Measurements from ENCODE around the gene TMEM81. TPM values are rescaled to one million over a fixed set of nuclear protein-coding genes. Genes with fewer than 3 reads are reported as not detected.

The TMEM81 gene
- total RNA-seq, 1 donor from 2014 or later = 4.6 TPM

- no peaks in the 10 kb centered on the region for H3K9me3 Mint-ChIP-seq
- H3K36me3 Mint-ChIP-seq = no peaks in the 10 kb centered on the region
- H3K27me3 Mint-ChIP-seq (ENCODE audit: low read depth) = peaks cover 77% of the 10 kb centered on the region
- DNase-seq (ENCODE audit: low spot score in 2 of 2, unreplicated experiment in 2 of 2) = no peak
- no peak overlapping the region for H3K27ac Mint-ChIP-seq
- no peak overlapping the region for H3K4me3 Mint-ChIP-seq
- no peaks in the 10 kb centered on the region for H3K4me1 Mint-ChIP-seq
- TF ChIP-seq CTCF (IDR thresholded peaks at IDR 0.05; ENCODE audit: unreplicated experiment) = no peak
These were observed 37.4 kb downstream of the TMEM81 start for GRCh38 chr1:205046870-205047269.

- Mint-ChIP-seq H3K27ac (no peak overlapping the region), H3K4me1 (no peaks in the 10 kb centered on the region), H3K9me3 (no peaks in the 10 kb centered on the region), H3K36me3 (no peaks in the 10 kb centered on the region), H3K4me3 (no peak overlapping the region), H3K27me3 (ENCODE audit: low read depth) (peaks cover 87% of the 10 kb centered on the region)
- DNase-seq (ENCODE audit: low spot score in 2 of 2, unreplicated experiment in 2 of 2) = no peak
- no peak for TF ChIP-seq CTCF (IDR thresholded peaks at IDR 0.05; ENCODE audit: unreplicated experiment)
These were observed 39.1 kb downstream of the TMEM81 start for GRCh38 chr1:205045146-205045545.

GRCh38 chr1:205044741-205045140, 39.5 kb downstream of the TMEM81 start:
- no peak for TF ChIP-seq CTCF (IDR thresholded peaks at IDR 0.05; ENCODE audit: unreplicated experiment)
- DNase-seq (ENCODE audit: low spot score in 2 of 2, unreplicated experiment in 2 of 2) = no peak

GRCh38 chr1:205043866-205044265, 40.4 kb downstream of the TMEM81 start:
- Mint-ChIP-seq H3K27me3 (ENCODE audit: low read depth) (peaks cover 95% of the 10 kb centered on the region), H3K36me3 (no peaks in the 10 kb centered on the region), H3K27ac (no peak overlapping the region), H3K4me1 (no peaks in the 10 kb centered on the region), H3K9me3 (no peaks in the 10 kb centered on the region), H3K4me3 (no peak overlapping the region)
- DNase-seq (ENCODE audit: low spot score in 2 of 2, unreplicated experiment in 2 of 2) = no peak
- no peak for TF ChIP-seq CTCF (IDR thresholded peaks at IDR 0.05; ENCODE audit: unreplicated experiment)

More at GRCh38 chr1:205044741-205045140, 39.5 kb downstream of the TMEM81 start:
- H3K9me3 Mint-ChIP-seq = no peaks in the 10 kb centered on the region
- H3K27me3 Mint-ChIP-seq (ENCODE audit: low read depth) = peaks cover 87% of the 10 kb centered on the region
- H3K27ac Mint-ChIP-seq = no peak overlapping the region
- H3K4me1 Mint-ChIP-seq = no peaks in the 10 kb centered on the region
- H3K36me3 Mint-ChIP-seq = no peaks in the 10 kb centered on the region
- H3K4me3 Mint-ChIP-seq = no peak overlapping the region

- H3K27me3 Mint-ChIP-seq (ENCODE audit: low read depth) = peaks cover 98% of the 10 kb centered on the region
- TF ChIP-seq CTCF (IDR thresholded peaks at IDR 0.05; ENCODE audit: unreplicated experiment) = no peak
- no peaks in the 10 kb centered on the region for H3K36me3 Mint-ChIP-seq
- no peak within 1 kb of the TSS for H3K27ac Mint-ChIP-seq
- no peaks in the 10 kb centered on the region for H3K4me1 Mint-ChIP-seq
- H3K4me3 Mint-ChIP-seq = no peak within 1 kb of the TSS
- no peaks in the 10 kb centered on the region for H3K9me3 Mint-ChIP-seq
- no peak for DNase-seq (ENCODE audit: low spot score in 2 of 2, unreplicated experiment in 2 of 2)
These were observed 41.1 kb downstream of the TMEM81 start, which contains the start of gene CNTN2 for GRCh38 chr1:205042911-205043806. Gene CNTN2, plus strand, starts transcription at chr1:205043212. Its CDS starts 9,974 bp downstream, at chr1:205053186.
